GM18873 (cell line): ENCODE results near the gene ALKBH3.

Source experiments
- ATAC-seq: cut with Tn5 transposase; IDR thresholded peaks from one replicate; pipeline ENCODE4 v1.9.1; 2021; ENCODE audit warnings: mild to moderate bottlenecking, moderate library complexity, moderate number of reproducible peaks; ENCODE audit not compliant: unreplicated experiment, low FRiP score

ALKBH3 gene

GRCh38 chr11:43920598-43921419, 40.2 kb downstream of the ALKBH3 start:
- no peak for ATAC-seq

GRCh38 chr11:43921561-43922294, 41.1 kb downstream of the ALKBH3 start:
- no peak for ATAC-seq

GRCh38 chr11:43922295-43922648, 41.6 kb downstream of the ALKBH3 start:
- no peak for ATAC-seq

GRCh38 chr11:43922744-43923405, 42.2 kb downstream of the ALKBH3 start:
- ATAC-seq = no peak

GRCh38 chr11:43923406-43924111, 42.9 kb downstream of the ALKBH3 start:
- ATAC-seq = no peak

GRCh38 chr11:43924112-43924855, 43.7 kb downstream of the ALKBH3 start:
- no peak for ATAC-seq

- ATAC-seq = no peak
Measured at GRCh38 chr11:43925063-43925931, 44.7 kb downstream of the ALKBH3 start.

- no peak for ATAC-seq
Measured at GRCh38 chr11:43925932-43926505, 45.4 kb downstream of the ALKBH3 start.

- ATAC-seq = no peak
Measured at GRCh38 chr11:43927070-43927469, 46.4 kb downstream of the ALKBH3 start.

GRCh38 chr11:43927925-43928707, 47.5 kb downstream of the ALKBH3 start:
- no peak for ATAC-seq

GRCh38 chr11:43928721-43929120, 48.1 kb downstream of the ALKBH3 start:
- no peak for ATAC-seq

GRCh38 chr11:43930868-43931716, 50.5 kb downstream of the ALKBH3 start:
- no peak for ATAC-seq

- ATAC-seq = no peak
Measured at GRCh38 chr11:43931717-43932039, 51.0 kb downstream of the ALKBH3 start.

- no peak for ATAC-seq
Measured at GRCh38 chr11:43933226-43933607, 52.6 kb downstream of the ALKBH3 start.

GRCh38 chr11:43933608-43934551, 53.2 kb downstream of the ALKBH3 start:
- no peak for ATAC-seq
